Gastrocnemius medialis (tissue), 4 donors: ENCODE results near the gene IMP3.

ENCODE experiments used
- POLR2A ChIP-seq, 2 donors: fragments of 450-650 bp; IDR thresholded peaks; one replicate each; pipeline ENCODE4 v1.6.1; 2017; ENCODE audit warnings: antibody characterized with exemption in 2 of 2, mild to moderate bottlenecking in 2 of 2, moderate library complexity in 2 of 2
- TF ChIP-seq, protein P1 (sequence below), 5 experiments: fragments of 450-650 bp in 3 of 5; fragments of 200-600 bp in 2 of 5; sonication (generic) in 2 of 5; IDR thresholded peaks in 4 of 5; conservative IDR thresholded peaks in 1 of 5; 1 replicate in 4 of 5; 2 replicates in 1 of 5; pipeline ENCODE4 v1.5.1; 2016 to 2019; ENCODE audit warnings: antibody characterized with exemption in 5 of 5, mild to moderate bottlenecking in 3 of 5, moderate library complexity in 3 of 5

- TF ChIP-seq, protein P1, sequence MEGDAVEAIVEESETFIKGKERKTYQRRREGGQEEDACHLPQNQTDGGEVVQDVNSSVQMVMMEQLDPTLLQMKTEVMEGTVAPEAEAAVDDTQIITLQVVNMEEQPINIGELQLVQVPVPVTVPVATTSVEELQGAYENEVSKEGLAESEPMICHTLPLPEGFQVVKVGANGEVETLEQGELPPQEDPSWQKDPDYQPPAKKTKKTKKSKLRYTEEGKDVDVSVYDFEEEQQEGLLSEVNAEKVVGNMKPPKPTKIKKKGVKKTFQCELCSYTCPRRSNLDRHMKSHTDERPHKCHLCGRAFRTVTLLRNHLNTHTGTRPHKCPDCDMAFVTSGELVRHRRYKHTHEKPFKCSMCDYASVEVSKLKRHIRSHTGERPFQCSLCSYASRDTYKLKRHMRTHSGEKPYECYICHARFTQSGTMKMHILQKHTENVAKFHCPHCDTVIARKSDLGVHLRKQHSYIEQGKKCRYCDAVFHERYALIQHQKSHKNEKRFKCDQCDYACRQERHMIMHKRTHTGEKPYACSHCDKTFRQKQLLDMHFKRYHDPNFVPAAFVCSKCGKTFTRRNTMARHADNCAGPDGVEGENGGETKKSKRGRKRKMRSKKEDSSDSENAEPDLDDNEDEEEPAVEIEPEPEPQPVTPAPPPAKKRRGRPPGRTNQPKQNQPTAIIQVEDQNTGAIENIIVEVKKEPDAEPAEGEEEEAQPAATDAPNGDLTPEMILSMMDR (IDR thresholded peaks at IDR 0.05 in 4 of 5, conservative IDR thresholded peaks at IDR 0.05 in 1 of 5) = no peak
- no peak for TF ChIP-seq POLR2A (IDR thresholded peaks at IDR 0.05)
These were observed 34.3 kb upstream of the IMP3 start for GRCh38 chr15:75674366-75674765.
